ENCODE results near the gene CAMK1G.

Gene CAMK1G

GRCh38 chr1:209601809-209602657 is 18.5 kb downstream of the CAMK1G start:
- DNase-seq, result no peak

DNA sequence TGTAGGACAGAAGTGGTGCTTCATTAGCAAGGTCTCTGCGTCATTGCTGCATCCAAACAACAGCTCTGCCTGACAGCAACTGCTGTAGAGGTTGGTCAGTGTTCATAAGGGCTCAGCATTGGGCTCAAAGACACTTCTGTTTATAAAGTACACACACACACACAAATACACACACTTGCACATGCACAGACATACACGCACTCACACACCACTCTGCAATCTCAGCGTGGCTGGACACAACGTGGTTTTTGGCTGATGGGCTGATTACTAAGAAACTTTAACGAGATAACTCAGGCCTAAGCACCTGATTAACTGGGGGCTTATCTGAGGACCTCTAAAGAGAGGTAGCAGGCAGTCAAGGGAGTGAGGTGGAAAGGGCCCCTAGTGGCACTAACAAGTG is 20.4 kb downstream of the CAMK1G start:
- no peak for DNase-seq

- DNase-seq, result no peak
Measured at GRCh38 chr1:209607102-209607794, 23.7 kb downstream of the CAMK1G start.

GRCh38 chr1:209607795-209608178 is 24.3 kb downstream of the CAMK1G start:
- DNase-seq, result no peak

- DNase-seq, result no peak
Measured at GRCh38 chr1:209609041-209609790, 25.7 kb downstream of the CAMK1G start.

DNA sequence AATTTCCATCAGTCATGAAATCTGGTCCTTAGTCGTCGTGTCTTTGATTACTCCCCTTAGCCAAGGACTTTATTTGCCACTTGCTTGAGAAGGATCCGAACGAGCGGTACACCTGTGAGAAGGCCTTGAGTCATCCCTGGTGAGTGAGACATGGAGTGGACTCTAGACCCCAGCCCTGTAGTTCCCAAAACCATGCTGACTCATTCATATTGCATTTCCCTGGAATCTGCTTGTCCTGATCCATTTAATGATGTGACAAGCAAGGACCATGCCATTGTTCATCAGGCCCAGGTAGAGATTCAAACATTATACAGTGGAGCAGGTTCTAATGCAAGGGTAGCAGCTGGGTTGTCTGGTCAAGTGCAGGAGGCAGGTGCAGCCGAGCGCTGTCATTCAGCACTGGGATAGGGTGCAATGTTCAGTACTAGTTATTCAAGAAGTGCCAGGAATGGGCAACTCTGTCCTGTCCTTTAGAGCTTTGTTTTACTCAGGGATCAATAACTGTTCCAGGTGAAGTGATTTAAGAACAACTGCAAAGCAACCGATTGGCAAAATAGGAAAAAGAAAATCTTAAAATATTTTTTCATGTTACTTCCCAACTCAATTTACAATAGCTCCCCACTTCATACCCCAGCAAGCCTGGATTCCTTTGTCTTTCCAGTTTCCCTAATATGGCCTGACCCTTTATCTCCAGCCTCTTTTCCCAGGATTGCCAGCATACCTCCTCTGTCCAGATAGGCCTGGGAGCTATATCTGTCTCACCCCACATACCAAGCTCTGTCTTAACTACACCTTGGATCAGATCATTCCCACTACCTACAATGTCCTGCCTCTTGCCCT is 26.5 kb downstream of the CAMK1G start:
- DNase-seq, result no peak

DNA sequence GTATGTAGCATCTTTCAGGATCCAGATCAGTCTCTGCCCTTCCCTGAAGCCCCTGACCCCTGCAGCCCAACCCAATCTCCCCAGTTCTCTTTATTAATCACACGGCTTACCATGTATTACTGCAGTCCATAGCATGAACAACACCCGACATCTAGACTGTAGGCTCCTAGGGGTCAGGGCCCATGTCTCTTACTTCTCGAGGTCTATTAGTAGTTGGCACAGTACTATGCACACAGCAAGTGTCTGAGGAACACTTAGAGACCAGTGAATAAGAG is 27.1 kb downstream of the CAMK1G start:
- no peak for DNase-seq

DNA sequence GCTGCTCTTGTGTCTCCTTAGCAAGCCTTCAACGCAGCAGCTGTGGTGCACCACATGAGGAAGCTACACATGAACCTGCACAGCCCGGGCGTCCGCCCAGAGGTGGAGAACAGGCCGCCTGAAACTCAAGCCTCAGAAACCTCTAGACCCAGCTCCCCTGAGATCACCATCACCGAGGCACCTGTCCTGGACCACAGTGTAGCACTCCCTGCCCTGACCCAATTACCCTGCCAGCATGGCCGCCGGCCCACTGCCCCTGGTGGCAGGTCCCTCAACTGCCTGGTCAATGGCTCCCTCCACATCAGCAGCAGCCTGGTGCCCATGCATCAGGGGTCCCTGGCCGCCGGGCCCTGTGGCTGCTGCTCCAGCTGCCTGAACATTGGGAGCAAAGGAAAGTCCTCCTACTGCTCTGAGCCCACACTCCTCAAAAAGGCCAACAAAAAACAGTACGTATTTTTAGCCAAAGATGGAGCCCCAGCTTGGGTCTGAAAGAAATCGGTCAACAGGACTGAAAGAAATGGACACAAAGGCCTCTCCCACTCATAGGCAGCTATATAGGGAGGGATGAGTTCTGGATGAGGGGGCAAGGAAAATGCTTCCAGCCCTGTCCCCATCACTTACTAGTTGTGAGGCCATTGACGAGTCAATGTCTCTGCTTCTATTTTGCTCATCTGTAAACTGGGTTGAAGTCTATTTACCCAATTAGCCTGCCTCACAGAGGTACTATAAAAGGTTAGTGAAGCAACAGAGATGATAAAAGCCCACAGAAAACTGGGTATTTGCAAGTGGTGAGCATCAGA is 28.5 kb downstream of the CAMK1G start:
- DNase-seq, result no peak

- DNase-seq, result no peak
Measured at GRCh38 chr1:209612646-209613399, 29.3 kb downstream of the CAMK1G start.

DNA sequence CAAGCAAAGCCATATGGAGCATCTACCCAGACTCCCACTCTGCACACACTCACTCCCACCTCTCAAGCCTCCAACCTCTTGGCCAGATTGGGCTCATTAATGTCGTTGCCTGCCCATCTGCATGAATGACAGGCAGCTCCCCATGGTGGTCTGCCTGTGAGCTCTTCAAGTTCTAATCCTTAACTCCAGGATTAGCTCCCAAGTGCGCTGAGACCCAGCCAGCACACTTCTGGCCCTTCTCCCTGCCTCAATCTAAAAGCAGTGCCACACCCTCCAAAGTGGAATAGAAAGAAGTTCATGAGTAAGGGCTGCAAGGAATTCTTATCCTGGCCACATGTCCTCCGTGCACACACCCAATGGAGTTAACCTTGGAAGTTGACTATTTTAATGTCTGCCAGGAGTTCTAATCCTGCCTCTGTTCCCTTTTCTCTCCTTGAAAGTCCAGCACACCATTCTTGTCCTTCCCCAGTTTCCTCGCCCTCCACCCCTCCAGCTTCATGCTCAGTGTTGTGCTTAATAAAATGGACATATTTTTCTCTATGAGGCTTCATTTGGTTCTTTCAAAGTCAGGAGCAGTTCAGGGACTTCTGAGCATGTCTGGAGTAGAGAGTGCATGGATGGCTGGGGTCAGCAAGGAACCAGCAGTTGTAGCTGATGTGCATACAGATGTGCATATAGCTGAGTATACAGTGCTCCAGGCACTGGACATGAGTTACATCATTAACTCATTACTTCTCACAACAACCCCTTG is 30.1 kb downstream of the CAMK1G start:
- no peak for DNase-seq

GRCh38 chr1:209614151-209614420 is 30.6 kb downstream of the CAMK1G start:
- no peak for DNase-seq

- DNase-seq, result no peak
Measured at GRCh38 chr1:209614906-209615305, 31.4 kb downstream of the CAMK1G start.

DNA sequence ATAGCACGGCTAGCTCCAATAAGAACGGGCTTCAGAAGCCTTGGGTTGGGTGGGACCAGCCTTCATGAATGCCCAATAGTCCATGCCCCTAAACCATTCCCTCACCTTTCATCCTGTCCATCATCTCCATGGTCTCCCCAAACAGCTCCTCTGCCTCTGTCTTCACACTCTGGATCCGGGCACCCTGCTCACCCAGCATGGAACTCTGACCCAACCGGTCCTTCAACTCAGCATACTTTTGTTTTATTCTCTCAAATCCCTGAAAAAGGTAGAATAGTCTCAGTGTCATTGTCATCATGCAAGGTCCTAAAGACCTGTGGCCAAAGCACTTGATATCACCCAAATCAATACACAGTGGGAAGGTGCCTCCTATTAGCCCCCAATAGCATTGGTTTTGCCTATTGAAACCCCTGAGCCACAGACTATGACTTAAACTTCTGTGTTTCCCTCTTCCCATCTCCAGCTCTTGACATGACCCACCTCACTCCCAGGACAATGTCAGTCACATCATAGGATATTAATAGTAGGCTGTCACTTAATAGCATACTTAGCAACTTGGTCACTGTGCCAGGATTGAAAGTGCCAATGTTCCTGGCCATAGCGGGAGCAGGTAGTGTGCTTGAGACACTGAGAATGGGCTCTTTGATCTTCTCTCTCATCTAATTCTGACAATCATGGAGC is 33.0 kb downstream of the CAMK1G start:
- DNase-seq, result no peak

GRCh38 chr1:209617047-209617673 is 33.6 kb downstream of the CAMK1G start:
- DNase-seq, result no peak

- DNase-seq, result no peak
Measured at GRCh38 chr1:209617755-209618154, 34.2 kb downstream of the CAMK1G start.

- no peak for DNase-seq
Measured at GRCh38 chr1:209618291-209618690, 34.8 kb downstream of the CAMK1G start.

GRCh38 chr1:209618756-209619420 is 35.4 kb downstream of the CAMK1G start:
- DNase-seq, result no peak

DNA sequence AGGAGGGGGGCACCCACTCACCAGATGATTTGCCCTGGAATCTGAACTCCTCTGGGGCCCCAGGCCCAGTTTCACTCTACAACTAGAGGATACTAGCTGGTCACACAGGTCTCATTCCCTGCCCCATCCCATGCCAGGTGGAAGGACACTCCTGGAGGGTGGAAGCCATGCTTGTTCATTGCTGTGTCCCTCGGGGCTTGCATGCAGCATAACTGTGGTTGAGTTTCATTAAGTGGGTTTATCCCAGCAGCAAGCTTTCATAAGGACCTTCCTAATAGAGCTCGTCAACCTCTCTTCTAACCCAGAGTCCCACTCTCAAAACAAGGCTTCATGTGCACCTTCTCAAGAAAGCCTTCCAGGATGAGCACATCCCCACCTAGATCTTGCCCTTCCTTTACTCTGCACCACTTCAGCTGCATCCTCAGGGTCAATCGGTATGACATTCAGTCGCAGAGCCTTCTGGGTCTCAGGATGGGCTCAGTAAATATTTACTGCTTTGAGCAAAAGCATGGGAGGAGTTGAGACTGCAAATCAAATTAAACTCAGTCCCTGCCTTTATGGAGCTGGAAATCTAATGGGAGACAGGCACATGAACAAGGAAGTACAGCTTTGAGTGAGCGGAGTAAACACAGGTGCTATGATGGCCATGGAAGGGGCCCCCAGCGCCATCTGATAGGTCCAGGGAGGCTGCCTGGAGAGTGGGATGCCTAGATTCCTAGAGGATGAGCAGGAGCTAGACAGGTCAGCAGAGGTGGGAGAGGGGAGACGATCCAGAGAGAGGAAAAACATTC is 36.4 kb downstream of the CAMK1G start:
- DNase-seq, result no peak
